A549 (cell line): ENCODE results near the gene RPS21. TPM values are rescaled to one million over a fixed set of nuclear protein-coding genes. Genes with fewer than 3 reads are reported as not detected.

ENCODE experiments used
- ATAC-seq, 2 experiments: fragments of 200-7000 bp in 1 of 2; fragments of >200 bp in 1 of 2; cut with Nextera tagmentation in 1 of 2; cut with Tn5 transposase in 1 of 2; 3 replicates each; pipeline versions ENCODE4 v1.8.0 to v1.9.1; 2018 to 2020; ENCODE audit warnings: mild to moderate bottlenecking in 1 of 2, moderate library complexity in 1 of 2
- CTCF ChIA-PET: fragments of 300-600 bp; sonication (Branson Sonifier 250); formaldehyde crosslinking; extraction: SDS; loops from one replicate; lab custom pipeline; 2021; ENCODE audit warnings: antibody characterized with exemption, inconsistent platforms; lab: Yijun Ruan, JAX
- POLR2A ChIA-PET: fragments of 350-600 bp; formaldehyde crosslinking; extraction: SDS; loops from one replicate; lab custom pipeline; 2021; ENCODE audit warnings: antibody characterized with exemption, inconsistent platforms; lab: Yijun Ruan, JAX
- DNase-seq, 2 experiments: peaks; one replicate each; pipeline versions ENCODE4 v3.0.0 to v3.0.0-alpha.2; 2011 to 2016; ENCODE audit warnings: low read depth in 1 of 2, low spot score in 1 of 2
- FAIRE-seq: peaks from 2 replicates; lab custom pipeline; 2011; peaks lifted over from hg19 to GRCh38; lab: Jason Lieb, UNC
- H3K27ac ChIP-seq, 2 experiments: fragments of >200 bp; sonication (Bioruptor Twin); formaldehyde crosslinking; 3 replicates each; pipeline ENCODE4 v1.5.1; 2016 to 2017
- H3K4me1 ChIP-seq: fragments of >200 bp; sonication (Bioruptor Twin); formaldehyde crosslinking; 3 replicates; pipeline ENCODE4 v1.6.1; 2016
- H3K4me2 ChIP-seq: fragments of >200 bp; sonication (Bioruptor Twin); formaldehyde crosslinking; 3 replicates; pipeline ENCODE4 v1.6.1; 2016
- H3K4me3 ChIP-seq: fragments of >200 bp; sonication (Bioruptor Twin); formaldehyde crosslinking; 3 replicates; pipeline ENCODE4 v1.5.1; 2016
- H3K9me3 ChIP-seq: fragments of >200 bp; sonication (Bioruptor Twin); formaldehyde crosslinking; 3 replicates; pipeline ENCODE4 v1.6.1; 2016
- CHD2 ChIP-seq: fragments of 150-350 bp; IDR thresholded peaks from 2 replicates; pipeline ENCODE4 v1.6.1; 2014; ENCODE audit warnings: low read length; ENCODE audit not compliant: partially characterized antibody
- EHMT2 ChIP-seq: fragments of 200-600 bp; sonication (generic); IDR thresholded peaks from 2 replicates; pipeline ENCODE4 v1.6.1; 2016; ENCODE audit warnings: antibody characterized with exemption, low read depth, mild to moderate bottlenecking, moderate library complexity
- EP300 ChIP-seq, 2 experiments: fragments of >200 bp; sonication (Bioruptor Twin); formaldehyde crosslinking; IDR thresholded peaks; 2 replicates in 1 of 2; 3 replicates in 1 of 2; pipeline ENCODE4 v1.6.1; 2016 to 2017
- ESRRA ChIP-seq: fragments of 150-350 bp; IDR thresholded peaks from 2 replicates; pipeline ENCODE4 v1.6.1; 2014; ENCODE audit warnings: mild to moderate bottlenecking, low read length, borderline replicate concordance
- NFE2L2 ChIP-seq: fragments of 150-350 bp; conservative IDR thresholded peaks from 2 replicates; pipeline ENCODE4 v1.6.1; 2014; ENCODE audit warnings: low read length
- POLR2A ChIP-seq: IDR thresholded peaks from 2 replicates; pipeline ENCODE4 v1.6.1; 2012; ENCODE audit warnings: mild to moderate bottlenecking, low read length
- RARB ChIP-seq: fragments of 250-450 bp; sonication (Bioruptor Pico); IDR thresholded peaks from 2 replicates; pipeline ENCODE4 v1.8.0; 2021; ENCODE audit warnings: mild to moderate bottlenecking, moderate library complexity
- SREBF2 ChIP-seq: fragments of 450-650 bp; IDR thresholded peaks from 2 replicates; pipeline ENCODE4 v1.6.1; 2014; ENCODE audit warnings: mild to moderate bottlenecking, moderate library complexity
- WGBS: methylation state at CpG from one replicate; pipeline ENCODE4 v1.1.6; 2017; ENCODE audit errors: missing lambda C conversion rate; 5-methylcytosine and 5-hydroxymethylcytosine counted together
- polyA plus RNA-seq, 4 experiments: library from polyadenylated mRNA; depleted of rRNA in 3 of 4; stranded (reverse); fragments of >200 nt; fragmentation: RNase III in 1 of 4; extraction: RNeasy Plus Mini Kit Qiagen cat#74134 plus additional on column Dnase treatment in 1 of 4; gene quantifications; 2 replicates in 3 of 4; 3 replicates in 1 of 4; pipeline ENCODE4 v1.2.3, GENCODE V29; 2011 to 2017
- TF ChIP-seq, protein P1 (sequence below): fragments of 200-600 bp; sonication (generic); IDR thresholded peaks from 2 replicates; pipeline ENCODE4 v1.6.1; 2016; ENCODE audit warnings: antibody characterized with exemption, mild to moderate bottlenecking, moderate library complexity
- TF ChIP-seq, protein P2 (sequence below): fragments of >200 bp; sonication (Bioruptor Twin); formaldehyde crosslinking; IDR thresholded peaks from 2 replicates; pipeline ENCODE4 v1.6.1; 2016
- TF ChIP-seq, protein P3 (sequence below): fragments of >200 bp; sonication (Bioruptor Twin); formaldehyde crosslinking; IDR thresholded peaks from 3 replicates; pipeline ENCODE4 v1.6.1; 2016
- TF ChIP-seq, protein P4 (sequence below): fragments of 450-650 bp; IDR thresholded peaks from 2 replicates; pipeline ENCODE4 v1.6.1; 2014; ENCODE audit warnings: antibody characterized with exemption
- TF ChIP-seq, protein P5 (sequence below): IDR thresholded peaks from 2 replicates; pipeline ENCODE4 v1.6.1; 2012
- TF ChIP-seq, protein P6 (sequence below): fragments of 250-450 bp; sonication (Bioruptor Pico); IDR thresholded peaks from 2 replicates; pipeline ENCODE4 v1.5.0; 2020; ENCODE audit warnings: low read depth, mild to moderate bottlenecking, moderate library complexity

RPS21 gene
- polyA plus RNA-seq, 2 of the 4 experiments (the other 2 are of a cell fraction) = 2,862 to 4,026 TPM

DNA sequence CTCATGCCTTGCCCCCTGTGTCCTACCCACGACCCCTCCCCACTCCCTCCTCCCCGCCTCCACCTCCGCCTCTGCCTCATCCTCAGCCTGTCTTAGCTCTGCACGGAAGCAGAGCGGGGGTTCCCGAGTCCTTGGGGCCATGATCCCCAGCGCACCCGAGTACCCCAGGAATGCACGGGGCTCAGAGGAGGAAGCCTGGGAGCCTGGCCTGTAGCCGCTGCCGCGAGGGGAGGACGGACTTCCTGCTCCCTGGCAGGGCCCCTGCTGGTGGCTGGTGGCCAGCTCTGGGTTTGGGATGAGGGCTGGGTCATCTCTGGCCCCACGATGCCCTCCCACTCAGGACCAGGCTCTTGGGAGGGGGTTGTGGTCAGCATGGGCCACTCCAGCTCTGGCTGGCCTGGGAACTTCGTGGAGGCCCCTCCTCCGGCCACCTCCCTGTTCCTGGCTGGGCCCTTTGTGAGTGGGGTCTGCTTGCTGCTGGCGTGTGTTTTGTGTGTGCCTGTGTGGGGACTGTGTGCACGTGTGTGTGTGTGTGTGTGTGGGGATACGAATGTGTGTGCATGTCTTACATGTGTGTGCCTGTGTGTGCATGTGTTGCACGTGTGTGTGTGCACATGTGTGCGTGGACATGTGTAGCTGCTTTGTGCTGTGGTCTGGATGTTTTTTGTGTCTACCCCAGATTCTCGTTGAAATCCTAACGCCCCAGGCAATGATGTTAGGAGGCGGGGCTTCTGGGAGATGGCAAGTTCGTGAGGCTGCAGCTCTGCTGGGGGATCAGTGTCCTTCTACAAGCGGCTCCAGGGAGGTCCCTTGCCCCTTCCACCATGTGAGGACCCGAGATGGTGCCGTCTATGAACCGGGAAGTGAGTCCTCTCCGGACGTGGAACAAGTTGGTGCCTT lies 41.7 kb downstream of the RPS21 start (continued):
- TF ChIP-seq, protein P1, sequence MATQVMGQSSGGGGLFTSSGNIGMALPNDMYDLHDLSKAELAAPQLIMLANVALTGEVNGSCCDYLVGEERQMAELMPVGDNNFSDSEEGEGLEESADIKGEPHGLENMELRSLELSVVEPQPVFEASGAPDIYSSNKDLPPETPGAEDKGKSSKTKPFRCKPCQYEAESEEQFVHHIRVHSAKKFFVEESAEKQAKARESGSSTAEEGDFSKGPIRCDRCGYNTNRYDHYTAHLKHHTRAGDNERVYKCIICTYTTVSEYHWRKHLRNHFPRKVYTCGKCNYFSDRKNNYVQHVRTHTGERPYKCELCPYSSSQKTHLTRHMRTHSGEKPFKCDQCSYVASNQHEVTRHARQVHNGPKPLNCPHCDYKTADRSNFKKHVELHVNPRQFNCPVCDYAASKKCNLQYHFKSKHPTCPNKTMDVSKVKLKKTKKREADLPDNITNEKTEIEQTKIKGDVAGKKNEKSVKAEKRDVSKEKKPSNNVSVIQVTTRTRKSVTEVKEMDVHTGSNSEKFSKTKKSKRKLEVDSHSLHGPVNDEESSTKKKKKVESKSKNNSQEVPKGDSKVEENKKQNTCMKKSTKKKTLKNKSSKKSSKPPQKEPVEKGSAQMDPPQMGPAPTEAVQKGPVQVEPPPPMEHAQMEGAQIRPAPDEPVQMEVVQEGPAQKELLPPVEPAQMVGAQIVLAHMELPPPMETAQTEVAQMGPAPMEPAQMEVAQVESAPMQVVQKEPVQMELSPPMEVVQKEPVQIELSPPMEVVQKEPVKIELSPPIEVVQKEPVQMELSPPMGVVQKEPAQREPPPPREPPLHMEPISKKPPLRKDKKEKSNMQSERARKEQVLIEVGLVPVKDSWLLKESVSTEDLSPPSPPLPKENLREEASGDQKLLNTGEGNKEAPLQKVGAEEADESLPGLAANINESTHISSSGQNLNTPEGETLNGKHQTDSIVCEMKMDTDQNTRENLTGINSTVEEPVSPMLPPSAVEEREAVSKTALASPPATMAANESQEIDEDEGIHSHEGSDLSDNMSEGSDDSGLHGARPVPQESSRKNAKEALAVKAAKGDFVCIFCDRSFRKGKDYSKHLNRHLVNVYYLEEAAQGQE = no peak
- TF ChIP-seq RARB (CRISPR knock-in tag) (no peak), ESRRA (no peak), POLR2A (no peak)

DNA sequence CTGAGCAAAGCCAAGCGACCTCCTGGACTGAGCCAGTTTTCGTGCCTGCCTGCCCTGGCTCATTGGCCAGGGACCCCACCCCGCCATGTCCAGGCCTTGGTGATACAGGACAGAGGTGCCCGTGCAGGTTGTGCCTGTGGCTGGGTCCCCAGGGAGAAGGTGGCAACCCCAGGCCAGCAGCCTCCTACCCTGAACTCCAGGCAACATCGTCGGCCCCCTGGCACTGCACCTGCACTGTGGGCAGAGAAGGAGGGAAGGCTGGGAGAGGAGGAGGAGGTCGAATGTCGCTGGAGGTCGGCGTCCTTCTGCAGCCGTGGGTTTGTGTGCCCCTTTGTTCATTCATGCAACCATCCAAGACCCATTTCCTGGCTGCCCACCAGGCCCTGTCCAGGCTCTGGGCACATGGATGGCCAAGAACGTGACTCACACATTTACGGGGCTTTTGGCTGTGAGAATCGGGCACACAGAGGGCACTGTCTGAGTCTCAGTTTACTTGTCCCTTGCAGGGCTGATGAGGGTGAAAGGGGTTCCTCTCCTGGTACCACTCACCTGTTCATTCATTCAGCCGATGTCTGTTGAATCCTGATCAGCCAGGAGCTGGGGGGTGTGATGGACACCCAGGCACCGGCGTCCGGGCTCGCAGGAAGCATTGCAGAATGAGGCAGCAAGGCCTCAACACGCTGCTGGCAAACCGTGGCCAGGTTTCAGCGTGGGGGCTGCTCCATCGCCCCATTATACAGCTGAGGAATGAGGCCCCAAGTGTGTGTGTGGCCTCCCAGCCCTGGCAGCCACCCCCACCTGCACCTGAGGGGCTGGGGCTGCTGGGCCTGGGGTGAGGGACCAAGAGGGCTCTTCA lies 42.8 kb downstream of the RPS21 start:
- ATAC-seq = no peak
- Histone ChIP-seq H3K4me1 (no peaks in the 10 kb centered on the region), H3K27ac (no peak overlapping the region), H3K4me3 (no peak overlapping the region), H3K9me3 (no peaks in the 10 kb centered on the region), H3K4me2 (no peak overlapping the region)
- ChIA-PET CTCF (interaction anchor here (1.3 to 3.0 kb wide), 3 partner anchors 19 to 20 kb away, joined by 4 to 14 read pairs (median 5); no protein-coding TSS in a partner anchor), POLR2A (no interaction called here)
- FAIRE-seq = no peak
- WGBS = 64% methylated on average over 19 of the region's 23 CpGs
- DNase-seq = no peak
- TF ChIP-seq CHD2 (no peak), EHMT2 (no peak), EP300 (IDR thresholded peaks at IDR 0.05) (no peak), NFE2L2 (no peak), SREBF2 (no peak)
- TF ChIP-seq, protein P2, sequence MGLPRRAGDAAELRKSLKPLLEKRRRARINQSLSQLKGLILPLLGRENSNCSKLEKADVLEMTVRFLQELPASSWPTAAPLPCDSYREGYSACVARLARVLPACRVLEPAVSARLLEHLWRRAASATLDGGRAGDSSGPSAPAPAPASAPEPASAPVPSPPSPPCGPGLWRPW = no peak
- TF ChIP-seq, protein P3, sequence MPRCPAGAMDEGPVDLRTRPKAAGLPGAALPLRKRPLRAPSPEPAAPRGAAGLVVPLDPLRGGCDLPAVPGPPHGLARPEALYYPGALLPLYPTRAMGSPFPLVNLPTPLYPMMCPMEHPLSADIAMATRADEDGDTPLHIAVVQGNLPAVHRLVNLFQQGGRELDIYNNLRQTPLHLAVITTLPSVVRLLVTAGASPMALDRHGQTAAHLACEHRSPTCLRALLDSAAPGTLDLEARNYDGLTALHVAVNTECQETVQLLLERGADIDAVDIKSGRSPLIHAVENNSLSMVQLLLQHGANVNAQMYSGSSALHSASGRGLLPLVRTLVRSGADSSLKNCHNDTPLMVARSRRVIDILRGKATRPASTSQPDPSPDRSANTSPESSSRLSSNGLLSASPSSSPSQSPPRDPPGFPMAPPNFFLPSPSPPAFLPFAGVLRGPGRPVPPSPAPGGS = no peak
- TF ChIP-seq, protein P4, sequence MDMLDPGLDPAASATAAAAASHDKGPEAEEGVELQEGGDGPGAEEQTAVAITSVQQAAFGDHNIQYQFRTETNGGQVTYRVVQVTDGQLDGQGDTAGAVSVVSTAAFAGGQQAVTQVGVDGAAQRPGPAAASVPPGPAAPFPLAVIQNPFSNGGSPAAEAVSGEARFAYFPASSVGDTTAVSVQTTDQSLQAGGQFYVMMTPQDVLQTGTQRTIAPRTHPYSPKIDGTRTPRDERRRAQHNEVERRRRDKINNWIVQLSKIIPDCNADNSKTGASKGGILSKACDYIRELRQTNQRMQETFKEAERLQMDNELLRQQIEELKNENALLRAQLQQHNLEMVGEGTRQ = no peak
- TF ChIP-seq, protein P5, sequence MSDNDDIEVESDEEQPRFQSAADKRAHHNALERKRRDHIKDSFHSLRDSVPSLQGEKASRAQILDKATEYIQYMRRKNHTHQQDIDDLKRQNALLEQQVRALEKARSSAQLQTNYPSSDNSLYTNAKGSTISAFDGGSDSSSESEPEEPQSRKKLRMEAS = no peak
- TF ChIP-seq, protein P6, sequence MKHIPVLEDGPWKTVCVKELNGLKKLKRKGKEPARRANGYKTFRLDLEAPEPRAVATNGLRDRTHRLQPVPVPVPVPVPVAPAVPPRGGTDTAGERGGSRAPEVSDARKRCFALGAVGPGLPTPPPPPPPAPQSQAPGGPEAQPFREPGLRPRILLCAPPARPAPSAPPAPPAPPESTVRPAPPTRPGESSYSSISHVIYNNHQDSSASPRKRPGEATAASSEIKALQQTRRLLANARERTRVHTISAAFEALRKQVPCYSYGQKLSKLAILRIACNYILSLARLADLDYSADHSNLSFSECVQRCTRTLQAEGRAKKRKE (CRISPR knock-in tag) = no peak
